Stomach smooth muscle (tissue), 2 donors: ENCODE data around the gene TCEA2.

Source experiments
- H3K27ac ChIP-seq: one replicate; pipeline ENCODE4 v1.7.0; 2013; ENCODE audit warnings: mild to moderate bottlenecking, low read length, inconsistent platforms
- H3K27me3 ChIP-seq, 2 donors: one replicate each; pipeline ENCODE4 v1.7.0; 2013; ENCODE audit warnings: low read length in 2 of 2; ENCODE audit not compliant: insufficient read depth in 2 of 2, control insufficient read depth in 1 of 2
- H3K36me3 ChIP-seq, 2 donors: one replicate each; pipeline ENCODE4 v1.7.0; 2013; ENCODE audit warnings: low read length in 2 of 2; ENCODE audit not compliant: control insufficient read depth in 2 of 2, insufficient read depth in 2 of 2
- H3K4me1 ChIP-seq: one replicate; pipeline ENCODE4 v1.7.0; 2013; ENCODE audit warnings: low read length; ENCODE audit not compliant: control insufficient read depth, insufficient read depth
- H3K4me3 ChIP-seq, 2 donors: one replicate each; pipeline ENCODE4 v1.7.0; 2013; ENCODE audit warnings: low read length in 2 of 2
- H3K9ac ChIP-seq, 2 donors: one replicate each; pipeline ENCODE4 v1.7.0; 2013; ENCODE audit warnings: low read length in 2 of 2, mild to moderate bottlenecking in 1 of 2
- H3K9me3 ChIP-seq, 2 donors: one replicate each; pipeline ENCODE4 v1.7.0; 2013; ENCODE audit warnings: low read length in 2 of 2; ENCODE audit not compliant: control insufficient read depth in 2 of 2
- donor health status: healthy.
- donor health status: Pancreatic carcinoma.

The TCEA2 gene

DNA sequence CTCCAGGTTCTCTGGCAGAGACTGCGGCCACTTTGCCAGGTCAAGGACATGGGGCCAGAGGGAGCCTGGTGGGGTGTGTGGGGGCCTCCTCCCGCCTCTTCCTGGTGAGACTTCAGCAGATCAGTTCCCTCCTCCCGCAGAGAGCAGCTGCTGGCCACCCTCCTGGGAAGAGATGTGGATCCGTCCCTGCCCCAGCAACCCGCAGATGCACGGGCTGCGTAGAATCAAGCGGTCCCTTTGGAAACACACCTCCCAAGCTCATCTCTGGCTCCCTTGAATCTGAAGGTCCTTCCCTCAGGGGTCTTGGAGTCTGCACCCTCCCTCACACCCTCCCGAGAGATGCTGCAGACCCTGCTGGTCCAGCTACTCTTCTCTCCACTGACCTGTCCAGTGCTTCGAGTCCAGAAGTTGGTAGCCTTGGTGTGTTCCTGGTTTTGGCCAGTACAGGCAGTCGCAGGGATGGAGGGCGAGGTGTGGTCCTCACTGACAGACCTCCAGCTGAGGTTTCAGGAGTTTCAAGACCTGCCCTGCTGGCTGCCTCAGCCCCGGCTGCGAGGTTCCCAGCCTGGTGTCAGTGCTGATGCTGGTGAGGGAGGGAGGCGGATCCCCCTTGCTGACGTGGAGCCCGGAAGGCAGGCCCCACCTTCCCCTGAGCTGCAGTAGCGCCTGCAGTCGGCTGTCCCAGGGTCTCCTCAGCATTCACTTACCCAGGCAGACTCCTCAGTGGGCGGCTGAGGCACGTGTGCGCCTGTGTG, 44.2 kb downstream of the TCEA2 start, which contains the start of gene NPBWR2:
Gene NPBWR2 (minus strand): TSS at position 585 of the 755 bp plus-strand sequence. CDS start 734 bp downstream, outside the sequence.
- no peak within 1 kb of the TSS for H3K9ac ChIP-seq
- H3K9me3 ChIP-seq, result no peaks in the 10 kb centered on the region
- H3K36me3 ChIP-seq, result no peaks in the 10 kb centered on the region
- no peaks in the 10 kb centered on the region for H3K4me1 ChIP-seq
- no peak within 1 kb of the TSS for H3K4me3 ChIP-seq
- peaks cover 13 to 16% of the 10 kb centered on the region in 2 donors for H3K27me3 ChIP-seq
- no peak within 1 kb of the TSS for H3K27ac ChIP-seq

DNA sequence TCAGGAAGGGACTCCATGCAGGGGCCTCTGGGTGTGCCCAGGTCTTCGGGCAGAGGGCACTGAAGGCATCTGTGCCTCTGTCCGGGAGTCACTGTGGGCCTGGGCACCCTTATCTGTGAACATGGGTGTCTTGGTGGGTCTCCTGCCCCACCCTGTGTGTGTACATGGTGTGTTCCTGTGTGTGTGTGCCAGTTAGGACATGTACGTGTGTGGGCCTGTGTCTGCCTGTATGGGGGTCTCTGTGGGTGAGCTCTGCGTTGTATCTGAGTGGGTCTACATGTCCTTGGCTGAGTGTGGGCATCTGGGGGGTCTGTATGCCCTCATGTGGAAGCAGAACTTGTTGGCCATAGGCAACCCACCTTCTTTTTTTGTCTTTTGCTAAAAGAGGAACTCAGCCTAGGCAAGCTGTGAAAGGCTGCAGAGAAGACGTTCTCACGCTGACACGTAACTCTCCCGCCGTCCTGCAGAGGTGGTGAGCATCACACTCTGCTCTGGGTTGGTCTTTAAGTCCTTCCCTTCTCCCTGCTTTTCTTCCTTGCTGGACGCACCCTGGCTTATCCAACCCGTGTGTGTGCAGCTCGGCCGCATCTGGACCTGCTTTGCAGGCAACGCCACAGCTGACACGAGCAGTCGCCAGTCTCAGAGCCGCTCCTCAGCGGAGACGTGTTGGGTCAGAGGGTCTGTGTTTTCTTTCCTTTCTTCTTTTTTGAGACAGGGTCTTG, 44.9 kb downstream of the TCEA2 start:
- Histone ChIP-seq H3K4me3 (no peak overlapping the region), H3K27me3 (peaks cover 10 to 11% of the 10 kb centered on the region in 2 donors), H3K27ac (no peak overlapping the region), H3K36me3 (no peaks in the 10 kb centered on the region), H3K9ac (no peak overlapping the region), H3K9me3 (no peaks in the 10 kb centered on the region), H3K4me1 (no peaks in the 10 kb centered on the region)

DNA sequence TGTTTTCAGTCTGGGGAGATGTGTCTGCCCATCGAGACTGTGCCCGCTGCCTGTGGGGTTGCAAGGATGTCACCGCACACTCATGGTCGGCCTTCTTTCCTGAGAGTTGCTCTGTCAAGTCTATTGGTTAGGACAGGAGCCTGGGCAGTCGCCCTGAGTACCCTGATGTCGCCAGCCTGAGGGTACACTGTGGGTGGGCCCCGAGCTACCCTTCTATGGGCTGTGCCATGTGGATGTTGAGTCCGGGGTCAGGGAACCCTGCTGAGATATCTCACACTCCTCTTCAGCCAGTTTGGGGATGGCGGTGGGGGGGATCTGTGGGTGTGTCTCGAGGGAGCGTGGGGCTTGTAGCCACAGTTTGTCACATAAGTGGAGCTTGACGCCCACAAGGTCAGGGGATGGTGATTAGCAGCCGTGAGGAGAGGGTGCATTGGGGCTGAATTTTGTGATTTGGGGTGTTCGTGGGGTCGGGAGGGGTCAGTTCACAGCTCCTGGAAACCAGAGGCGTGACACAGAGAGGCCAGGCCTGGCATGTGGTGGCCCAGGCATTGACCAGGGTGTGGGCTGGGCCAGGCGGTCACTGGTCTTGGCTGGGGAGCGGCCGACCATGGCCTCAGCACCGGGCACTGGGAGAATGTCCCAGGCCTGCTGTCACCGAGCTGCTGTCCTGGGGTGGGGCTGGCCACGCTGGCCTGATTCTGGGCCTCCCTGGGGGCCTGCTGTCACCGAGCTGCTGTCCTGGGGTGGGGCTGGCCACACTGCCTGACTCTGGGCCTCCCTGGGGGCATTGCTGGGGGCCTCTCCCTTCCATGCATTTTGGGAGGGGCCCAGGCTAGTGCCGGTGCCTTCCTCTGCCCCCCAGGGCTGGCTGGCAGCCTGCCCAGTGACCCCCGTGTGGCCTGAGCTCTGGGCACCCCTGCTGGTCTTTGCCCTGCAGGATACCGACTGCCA, 46.0 kb downstream of the TCEA2 start:
- no peaks in the 10 kb centered on the region for H3K4me1 ChIP-seq
- no peaks in the 10 kb centered on the region for H3K9me3 ChIP-seq
- H3K36me3 ChIP-seq, result no peaks in the 10 kb centered on the region
- no peak overlapping the region for H3K27ac ChIP-seq
- H3K27me3 ChIP-seq, result peaks cover 0 to 9% of the 10 kb centered on the region in 2 donors
- no peak overlapping the region for H3K9ac ChIP-seq
- H3K4me3 ChIP-seq, result no peak overlapping the region

DNA sequence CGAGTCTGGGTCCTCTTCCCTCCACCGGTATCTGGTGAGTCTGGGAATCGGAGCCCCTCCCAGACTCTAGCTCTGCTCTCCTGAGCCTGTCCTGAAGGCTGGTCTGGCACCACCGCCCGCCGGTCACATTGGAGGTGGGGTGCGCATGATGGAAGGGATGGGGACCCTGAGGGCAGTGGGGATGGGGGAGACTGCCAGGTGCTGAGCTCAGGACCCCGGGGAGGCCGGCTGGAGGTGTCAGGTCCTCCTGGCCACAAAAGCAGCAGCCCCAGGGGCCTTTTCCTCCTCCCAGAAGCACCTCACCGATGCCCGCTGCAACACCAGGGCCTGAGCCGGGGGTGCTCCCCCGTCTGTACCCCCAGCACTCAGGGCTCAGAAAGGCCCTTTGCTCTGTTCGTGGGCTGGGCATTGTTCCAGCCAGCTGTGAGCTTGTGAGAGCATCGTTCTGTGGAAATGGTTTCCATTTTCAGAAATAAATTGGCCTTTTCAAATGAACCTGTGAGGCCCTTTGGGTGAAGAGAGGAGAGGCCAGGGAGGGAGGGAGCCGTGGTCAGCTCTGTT, 46.9 kb downstream of the TCEA2 start:
- Histone ChIP-seq H3K27ac (no peak overlapping the region), H3K36me3 (no peaks in the 10 kb centered on the region), H3K27me3 (peaks cover 0 to 7% of the 10 kb centered on the region in 2 donors), H3K4me1 (no peaks in the 10 kb centered on the region), H3K9me3 (no peaks in the 10 kb centered on the region), H3K9ac (no peak overlapping the region), H3K4me3 (no peak overlapping the region)

DNA sequence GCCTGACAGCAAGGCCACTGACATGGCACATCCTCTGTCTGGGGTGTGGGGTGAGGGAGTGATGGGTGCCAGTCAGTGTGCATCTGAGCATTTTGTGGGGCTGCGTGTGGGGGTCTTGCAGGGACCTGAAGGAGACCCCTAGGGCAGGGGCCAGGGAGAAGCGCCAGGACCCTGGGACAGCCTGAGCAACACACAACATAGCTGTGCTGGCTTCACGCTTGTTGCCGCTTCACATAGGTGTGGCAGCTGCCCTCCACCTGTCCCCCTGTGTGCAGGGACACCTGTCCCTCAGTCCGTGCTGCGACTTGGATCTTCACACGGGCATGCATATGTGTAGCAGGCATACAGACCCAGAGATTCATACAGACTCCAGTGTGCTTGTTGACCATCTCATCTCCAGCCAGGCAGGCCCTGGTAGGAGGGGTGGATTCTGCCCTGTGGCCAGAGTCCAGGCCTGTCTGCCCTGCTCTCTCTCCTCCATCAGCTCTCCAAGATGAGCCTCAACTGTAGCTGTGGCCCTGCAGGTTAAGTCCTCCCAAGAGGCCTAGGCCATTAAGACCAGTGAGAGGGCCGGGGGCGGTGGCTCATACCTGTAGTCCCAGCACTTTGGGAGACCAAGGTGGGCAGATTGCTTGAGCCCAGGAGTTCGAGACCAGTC, 47.5 kb downstream of the TCEA2 start:
- no peaks in the 10 kb centered on the region for H3K9me3 ChIP-seq
- no peaks in the 10 kb centered on the region for H3K36me3 ChIP-seq
- no peak overlapping the region for H3K4me3 ChIP-seq
- H3K27ac ChIP-seq, result no peak overlapping the region
- no peaks in the 10 kb centered on the region for H3K4me1 ChIP-seq
- no peak overlapping the region for H3K9ac ChIP-seq
- peaks cover 0 to 5% of the 10 kb centered on the region in 2 donors for H3K27me3 ChIP-seq

DNA sequence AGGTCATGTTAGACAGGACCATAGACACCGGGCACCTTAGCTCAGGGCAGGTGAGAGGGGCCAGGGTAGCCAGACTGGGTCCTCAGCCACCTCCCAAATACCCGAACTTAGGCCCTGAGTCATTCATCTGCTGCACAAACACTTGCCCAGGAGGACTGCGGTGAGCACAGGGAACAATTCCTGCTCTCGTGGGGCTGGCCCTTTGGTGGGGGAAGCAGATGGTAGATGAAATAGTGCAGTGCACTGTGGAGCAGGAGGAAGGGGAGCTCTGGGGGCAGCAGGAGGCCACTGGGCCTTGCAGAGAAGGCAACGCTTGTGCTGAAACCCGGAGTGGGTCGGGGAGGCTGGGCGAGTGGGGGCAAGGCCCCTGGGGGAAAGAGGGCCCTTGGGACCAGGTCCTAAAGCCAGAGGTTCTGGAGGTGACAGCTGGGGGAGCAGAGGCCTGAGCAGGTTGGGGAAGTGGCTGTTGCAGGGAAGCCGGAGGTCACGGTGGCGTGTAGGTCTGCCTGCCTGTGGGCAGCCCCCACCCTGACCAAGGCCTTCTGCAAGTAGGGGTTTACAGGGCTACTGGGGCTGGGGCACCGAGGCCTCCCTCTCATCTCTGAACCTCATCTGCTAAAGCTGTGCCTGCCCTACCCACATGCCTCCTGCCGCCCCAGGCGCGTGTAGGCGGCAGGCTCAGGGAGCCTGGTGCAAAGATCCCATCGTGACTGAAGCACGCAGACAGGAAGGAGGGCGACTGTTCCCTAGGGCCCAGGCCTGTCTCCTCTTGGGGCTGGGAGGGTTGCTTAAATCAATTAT, 49.0 kb downstream of the TCEA2 start:
- H3K9ac ChIP-seq, result no peak overlapping the region
- H3K4me1 ChIP-seq, result no peaks in the 10 kb centered on the region
- H3K27ac ChIP-seq, result no peak overlapping the region
- no peak overlapping the region for H3K4me3 ChIP-seq
- peaks cover 0 to 3% of the 10 kb centered on the region in 2 donors for H3K27me3 ChIP-seq
- H3K36me3 ChIP-seq, result no peaks in the 10 kb centered on the region
- H3K9me3 ChIP-seq, result no peaks in the 10 kb centered on the region

DNA sequence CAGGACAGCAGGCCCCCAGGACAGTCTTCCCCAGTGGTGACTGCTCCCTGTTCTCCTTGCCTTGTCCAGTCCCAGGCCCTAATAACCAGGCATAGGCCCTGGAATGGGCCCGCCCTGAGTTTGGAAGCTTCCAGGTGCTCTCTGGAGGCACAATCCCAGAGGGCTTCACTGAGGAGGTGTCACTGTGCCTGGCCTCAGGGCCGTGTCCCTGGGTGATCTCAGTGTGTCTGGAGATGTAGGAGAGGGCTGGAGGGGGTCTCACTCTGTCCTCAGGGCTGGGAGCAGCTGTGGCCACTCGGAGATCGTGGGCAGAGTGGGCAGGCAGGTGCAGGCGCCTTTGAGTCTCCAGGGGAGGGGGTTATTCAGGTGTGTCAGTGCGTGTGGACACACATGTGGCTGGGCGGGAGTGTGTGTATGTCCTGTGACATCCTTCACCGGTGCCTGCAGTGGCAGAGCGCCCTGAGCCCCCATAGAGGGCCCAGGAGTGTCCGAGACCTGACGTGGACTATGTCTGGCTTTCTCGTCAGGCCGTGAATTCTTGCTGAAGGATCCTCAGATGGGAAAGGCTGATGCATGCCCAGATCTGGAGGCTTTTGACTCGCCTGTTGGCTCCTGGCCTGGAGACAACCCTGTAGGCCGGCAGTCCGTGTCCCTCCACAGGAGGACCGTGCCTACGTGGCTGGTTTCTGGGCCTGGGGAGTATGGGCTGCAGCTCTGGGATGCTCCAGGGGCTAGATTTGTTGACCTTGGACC, 49.9 kb downstream of the TCEA2 start:
- Histone ChIP-seq H3K27me3 (peaks cover 0 to 3% of the 10 kb centered on the region in 2 donors), H3K27ac (no peak overlapping the region), H3K4me1 (no peaks in the 10 kb centered on the region), H3K4me3 (no peak overlapping the region), H3K9ac (no peak overlapping the region), H3K9me3 (no peaks in the 10 kb centered on the region), H3K36me3 (no peaks in the 10 kb centered on the region)

DNA sequence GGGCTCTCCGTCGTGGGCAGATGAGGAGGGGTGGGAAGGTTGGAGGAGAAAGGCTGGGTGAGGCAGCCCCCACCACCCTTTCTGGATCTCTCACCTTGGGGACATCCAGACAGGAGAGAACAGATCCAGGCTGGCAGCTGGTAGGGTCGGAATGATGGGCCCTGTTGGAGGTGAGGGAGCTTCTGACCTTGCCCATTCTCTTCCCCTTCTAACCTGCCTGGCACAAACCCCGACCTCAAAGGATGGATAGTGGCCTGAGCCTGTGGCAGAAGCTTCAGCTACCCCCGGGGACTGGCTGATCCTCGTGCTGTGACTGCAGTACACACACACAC, 50.4 kb downstream of the TCEA2 start:
- Histone ChIP-seq H3K4me1 (no peaks in the 10 kb centered on the region), H3K27me3 (no peaks in the 10 kb centered on the region), H3K27ac (no peak overlapping the region), H3K9ac (no peak overlapping the region), H3K9me3 (no peaks in the 10 kb centered on the region), H3K36me3 (no peaks in the 10 kb centered on the region), H3K4me3 (no peak overlapping the region)

DNA sequence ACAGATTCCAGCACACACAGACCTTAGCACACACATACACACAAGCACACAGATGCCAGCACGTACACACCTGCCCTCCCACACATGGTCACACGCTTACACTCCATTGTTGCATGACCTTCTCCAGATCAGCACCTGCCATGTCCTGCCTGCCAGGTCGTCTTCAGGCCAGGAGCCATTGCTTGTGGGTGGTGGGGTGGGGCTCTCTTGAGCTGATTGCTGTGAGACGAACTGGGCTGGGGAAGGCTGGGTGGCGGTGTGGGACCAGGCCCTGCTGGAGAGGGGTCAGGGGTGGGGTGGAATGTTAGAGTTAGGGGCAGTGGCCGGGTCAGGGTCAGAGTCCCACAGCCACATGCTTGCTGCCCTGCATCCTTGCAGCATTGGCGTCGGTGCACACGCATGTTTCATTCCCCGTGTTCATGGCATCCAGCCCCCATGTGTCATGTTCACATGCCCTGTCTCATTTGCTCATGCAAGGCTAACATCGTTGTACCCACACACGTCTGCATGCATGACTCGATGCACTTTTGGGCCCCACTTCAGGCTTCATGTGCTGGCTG, 50.9 kb downstream of the TCEA2 start:
- Histone ChIP-seq H3K4me3 (no peak overlapping the region), H3K27me3 (no peaks in the 10 kb centered on the region), H3K27ac (no peak overlapping the region), H3K36me3 (no peaks in the 10 kb centered on the region), H3K4me1 (no peaks in the 10 kb centered on the region), H3K9ac (no peak overlapping the region), H3K9me3 (no peaks in the 10 kb centered on the region)
